Upper lobe of right lung (tissue), 1 donor: Measurements from ENCODE around the gene OPN3. TPM values are rescaled to one million over a fixed set of nuclear protein-coding genes. Genes with fewer than 3 reads are reported as not detected.

Experiments
- ATAC-seq: fragments of 200-7000 bp; cut with Tn5 transposase; one replicate; pipeline ENCODE4 v1.9.1; 2020; ENCODE audit warnings: mild to moderate bottlenecking, moderate library complexity
- DNase-seq: peaks from one replicate; pipeline ENCODE4 v3.0.0-alpha.2; 2020
- H3K27ac ChIP-seq: fragments of 200-600 bp; one replicate; pipeline ENCODE4 v1.8.0; 2022
- H3K27me3 ChIP-seq: fragments of 200-600 bp; one replicate; pipeline ENCODE4 v1.8.0; 2022; ENCODE audit warnings: mild to moderate bottlenecking
- H3K36me3 ChIP-seq: fragments of 200-600 bp; one replicate; pipeline ENCODE4 v1.8.0; 2022
- H3K4me1 ChIP-seq: fragments of 200-600 bp; one replicate; pipeline ENCODE4 v1.8.0; 2022
- H3K4me3 ChIP-seq: fragments of 200-600 bp; one replicate; pipeline ENCODE4 v1.8.0; 2022; ENCODE audit warnings: mild to moderate bottlenecking
- H3K9me3 ChIP-seq: fragments of 200-600 bp; one replicate; pipeline ENCODE4 v1.8.0; 2022
- CTCF ChIP-seq: fragments of 200-600 bp; IDR thresholded peaks from one replicate; pipeline ENCODE4 v1.8.0; 2022; ENCODE audit warnings: antibody characterized with exemption
- intact Hi-C: fragments of 100-400 bp; cut with DNase I; formaldehyde crosslinking; loops from one replicate; pipeline ENCODE4 v1.11.0; 2022
- total RNA-seq: library from RNA; stranded (reverse); fragmentation: NEBNext Ultra II Directional; extraction: Animal tissue kit (Norgen Biotek cat#: 25700); gene quantifications from one replicate; pipeline ENCODE4 v1.2.1, GENCODE V29; 2021
- donor health status: DM: no; HTN: yes; CAD: no; lungs with severe emphysema.

Gene OPN3
- total RNA-seq, 1 donor from 2014 or later: 40.8 TPM

- Histone ChIP-seq H3K27me3 (no peaks in the 10 kb centered on the region), H3K36me3 (no peaks in the 10 kb centered on the region), H3K4me3 (no peak overlapping the region), H3K9me3 (no peaks in the 10 kb centered on the region), H3K27ac (no peak overlapping the region), H3K4me1 (peaks cover 23% of the 10 kb centered on the region)
- intact Hi-C loops: no loop called here
- ATAC-seq (peak; percentile 52), DNase-seq (no peak)
- TF ChIP-seq CTCF: no peak
Observed at GRCh38 chr1:241610056-241610815, 29.9 kb downstream of the OPN3 start.

- H3K36me3 ChIP-seq: no peaks in the 10 kb centered on the region
- DNase-seq: no peak
- H3K27me3 ChIP-seq: no peaks in the 10 kb centered on the region
- no peak overlapping the region for H3K27ac ChIP-seq
- no peak for TF ChIP-seq CTCF
- H3K4me1 ChIP-seq: peaks cover 23% of the 10 kb centered on the region
- intact Hi-C loops: no loop called here
- no peak overlapping the region for H3K4me3 ChIP-seq
- H3K9me3 ChIP-seq: no peaks in the 10 kb centered on the region
- ATAC-seq: no peak
Observed at GRCh38 chr1:241608379-241609033, 31.7 kb downstream of the OPN3 start.

- no peak overlapping the region for H3K27ac ChIP-seq
- H3K4me1 ChIP-seq: peaks cover 23% of the 10 kb centered on the region
- no peaks in the 10 kb centered on the region for H3K36me3 ChIP-seq
- no peak for TF ChIP-seq CTCF
- ATAC-seq (no peak), DNase-seq (no peak)
- H3K4me3 ChIP-seq: no peak overlapping the region
- intact Hi-C loops: no loop called here
- no peaks in the 10 kb centered on the region for H3K9me3 ChIP-seq
- H3K27me3 ChIP-seq: no peaks in the 10 kb centered on the region
Observed at GRCh38 chr1:241607497-241607896, 32.7 kb downstream of the OPN3 start.

- intact Hi-C loops: no loop called here
- H3K9me3 ChIP-seq: no peaks in the 10 kb centered on the region
Observed at GRCh38 chr1:241606544-241606943, 33.6 kb downstream of the OPN3 start.

GRCh38 chr1:241605146-241605805 lies 34.9 kb downstream of the OPN3 start:
- TF ChIP-seq CTCF: peak; percentile 8
- H3K27me3 ChIP-seq: no peaks in the 10 kb centered on the region
- intact Hi-C loops: no loop called here
- peaks cover 8% of the 10 kb centered on the region for H3K4me1 ChIP-seq
- ATAC-seq: peak; percentile 45
- H3K36me3 ChIP-seq: no peaks in the 10 kb centered on the region
- DNase-seq: no peak
- no peak overlapping the region for H3K4me3 ChIP-seq
- no peaks in the 10 kb centered on the region for H3K9me3 ChIP-seq
- no peak overlapping the region for H3K27ac ChIP-seq

More at GRCh38 chr1:241606544-241606943, 33.6 kb downstream of the OPN3 start:
- DNase-seq (no peak), ATAC-seq (no peak)
- TF ChIP-seq CTCF: no peak
- H3K4me3 ChIP-seq: no peak overlapping the region
- H3K27ac ChIP-seq: no peak overlapping the region
- H3K27me3 ChIP-seq: no peaks in the 10 kb centered on the region
- H3K36me3 ChIP-seq: no peaks in the 10 kb centered on the region
- H3K4me1 ChIP-seq: peaks cover 21% of the 10 kb centered on the region
